ENCODE results near the gene WFIKKN2. TPM values are rescaled to one million over a fixed set of nuclear protein-coding genes. Genes with fewer than 3 reads are reported as not detected.

Gene WFIKKN2
- total RNA-seq, 1 experiment from 2014 or later: 0.11 TPM

GRCh38 chr17:50808413-50808812 is 27.0 kb upstream of the WFIKKN2 start:
- no peak overlapping the region for H3K4me3 Mint-ChIP-seq
- H3K27me3 Mint-ChIP-seq (ENCODE audit: low read depth): no peaks in the 10 kb centered on the region
- H3K9me3 Mint-ChIP-seq: no peaks in the 10 kb centered on the region
- ChIA-PET CTCF (interaction anchor here (1.2 to 5.1 kb wide), 3 partner anchors 10 to 182 kb away, joined by 3 to 65 read pairs (median 3); no protein-coding TSS in a partner anchor), POLR2A (no interaction called here)
- no peaks in the 10 kb centered on the region for H3K36me3 Mint-ChIP-seq
- H3K27ac Mint-ChIP-seq: no peak overlapping the region
- no peak for ATAC-seq
- no peaks in the 10 kb centered on the region for H3K4me1 Mint-ChIP-seq
- no peak for DNase-seq (ENCODE audit: low spot score)
- TF ChIP-seq ZNF423 (CRISPR knock-in tag; IDR thresholded peaks at IDR 0.05): no peak
- no peak for TF ChIP-seq ZBTB21 (CRISPR knock-in tag; IDR thresholded peaks at IDR 0.05; ENCODE audit: borderline replicate concordance)
- TF ChIP-seq IRF1 (CRISPR knock-in tag; IDR thresholded peaks at IDR 0.05): no peak
- no peak for TF ChIP-seq ZNF671 (CRISPR knock-in tag; IDR thresholded peaks at IDR 0.05)
- no peak for TF ChIP-seq NFE2L1 (CRISPR knock-in tag; IDR thresholded peaks at IDR 0.05)
- no peak for TF ChIP-seq SOX15 (CRISPR knock-in tag; IDR thresholded peaks at IDR 0.05)
- no peak for TF ChIP-seq ZNF138 (CRISPR knock-in tag; conservative IDR thresholded peaks at IDR 0.05)
- TF ChIP-seq OVOL2 (CRISPR knock-in tag; IDR thresholded peaks at IDR 0.05; ENCODE audit: borderline replicate concordance): no peak
- no peak for TF ChIP-seq ZSCAN18 (CRISPR knock-in tag; IDR thresholded peaks at IDR 0.05)
- TF ChIP-seq RORB (CRISPR knock-in tag; IDR thresholded peaks at IDR 0.05): no peak
- TF ChIP-seq TP53 (CRISPR knock-in tag; IDR thresholded peaks at IDR 0.05): no peak
- TF ChIP-seq PRDM15 (CRISPR knock-in tag; IDR thresholded peaks at IDR 0.05): no peak
- no peak for TF ChIP-seq ZNF263 (CRISPR knock-in tag; IDR thresholded peaks at IDR 0.05; ENCODE audit: low read depth)
- TF ChIP-seq PRRX2 (CRISPR knock-in tag; IDR thresholded peaks at IDR 0.05): no peak
- no peak for TF ChIP-seq TEAD1 (CRISPR knock-in tag; IDR thresholded peaks at IDR 0.05)
- TF ChIP-seq ATF1 (CRISPR knock-in tag; IDR thresholded peaks at IDR 0.05): no peak
- TF ChIP-seq NFYB (CRISPR knock-in tag; conservative IDR thresholded peaks at IDR 0.05; ENCODE audit: low read depth): no peak
- no peak for TF ChIP-seq MYBL2 (CRISPR knock-in tag; IDR thresholded peaks at IDR 0.05)
- TF ChIP-seq NR1H2 (CRISPR knock-in tag; IDR thresholded peaks at IDR 0.05): no peak

- ATAC-seq (no peak), DNase-seq (ENCODE audit: low spot score) (no peak)
- H3K36me3 Mint-ChIP-seq: no peaks in the 10 kb centered on the region
- no peak overlapping the region for H3K4me3 Mint-ChIP-seq
- no peak overlapping the region for H3K27ac Mint-ChIP-seq
- ChIA-PET POLR2A (no interaction called here), CTCF (interaction anchor here (1.2 to 5.1 kb wide), 2 partner anchors 9 to 24 kb away, joined by 3 to 65 read pairs; no protein-coding TSS in a partner anchor)
- no peaks in the 10 kb centered on the region for H3K27me3 Mint-ChIP-seq (ENCODE audit: low read depth)
- H3K9me3 Mint-ChIP-seq: no peaks in the 10 kb centered on the region
- no peaks in the 10 kb centered on the region for H3K4me1 Mint-ChIP-seq
- TF ChIP-seq USF1 (CRISPR knock-in tag; IDR thresholded peaks at IDR 0.05) (no peak), RORB (CRISPR knock-in tag; IDR thresholded peaks at IDR 0.05) (no peak), HMGXB4 (CRISPR knock-in tag; IDR thresholded peaks at IDR 0.05) (no peak), SMAD3 (CRISPR knock-in tag; IDR thresholded peaks at IDR 0.05; ENCODE audit: borderline replicate concordance) (no peak), MYBL2 (CRISPR knock-in tag; IDR thresholded peaks at IDR 0.05) (no peak), TCF7 (CRISPR knock-in tag; IDR thresholded peaks at IDR 0.05; ENCODE audit: low read depth) (no peak), SP1 (CRISPR knock-in tag; conservative IDR thresholded peaks at IDR 0.05) (no peak), HMGA2 (CRISPR knock-in tag; IDR thresholded peaks at IDR 0.05) (no peak), ATF2 (CRISPR knock-in tag; IDR thresholded peaks at IDR 0.05; ENCODE audit: borderline replicate concordance, low read depth) (no peak)
Measured at GRCh38 chr17:50808888-50809287, 26.5 kb upstream of the WFIKKN2 start.
